TTC549 (cell line): Measurements from ENCODE around the gene ANKRD33B.

Source experiments
- FAIRE-seq: peaks from 2 replicates; lab custom pipeline; 2012; peaks lifted over from hg19 to GRCh38; lab: Jason Lieb, UNC

ANKRD33B gene

DNA sequence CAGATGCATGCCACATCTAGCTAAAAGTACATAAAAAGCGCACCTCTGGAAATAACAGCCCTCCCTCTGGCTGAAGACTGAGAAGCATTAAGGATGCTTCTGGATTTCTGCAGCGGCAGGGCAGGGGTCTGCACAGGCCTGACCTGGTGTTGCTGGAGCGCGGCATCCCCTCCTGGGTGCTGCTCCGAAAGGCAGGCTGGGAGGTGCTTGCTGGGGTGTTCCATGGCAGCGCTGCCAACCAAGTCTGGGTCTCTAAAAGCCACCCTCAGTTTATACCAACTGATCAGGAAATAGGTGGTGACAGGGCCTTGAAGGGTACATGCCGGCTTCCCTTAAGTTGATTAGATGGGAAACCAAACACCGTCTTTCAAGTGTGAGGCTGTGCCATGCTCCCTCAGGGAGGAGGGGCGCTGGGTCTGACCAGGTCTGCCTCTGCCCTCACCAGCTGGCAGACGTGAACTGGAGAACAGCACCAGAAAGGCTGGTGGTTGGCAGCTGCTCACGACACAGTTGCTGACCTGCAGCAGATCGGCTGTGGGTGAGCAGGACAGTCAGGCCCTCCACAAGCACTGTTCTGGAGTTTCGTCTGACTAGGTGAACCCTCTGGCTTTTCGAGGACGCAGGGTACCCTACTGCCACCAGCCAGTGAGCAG is 115.6 kb downstream of the ANKRD33B start:
- FAIRE-seq = no peak

DNA sequence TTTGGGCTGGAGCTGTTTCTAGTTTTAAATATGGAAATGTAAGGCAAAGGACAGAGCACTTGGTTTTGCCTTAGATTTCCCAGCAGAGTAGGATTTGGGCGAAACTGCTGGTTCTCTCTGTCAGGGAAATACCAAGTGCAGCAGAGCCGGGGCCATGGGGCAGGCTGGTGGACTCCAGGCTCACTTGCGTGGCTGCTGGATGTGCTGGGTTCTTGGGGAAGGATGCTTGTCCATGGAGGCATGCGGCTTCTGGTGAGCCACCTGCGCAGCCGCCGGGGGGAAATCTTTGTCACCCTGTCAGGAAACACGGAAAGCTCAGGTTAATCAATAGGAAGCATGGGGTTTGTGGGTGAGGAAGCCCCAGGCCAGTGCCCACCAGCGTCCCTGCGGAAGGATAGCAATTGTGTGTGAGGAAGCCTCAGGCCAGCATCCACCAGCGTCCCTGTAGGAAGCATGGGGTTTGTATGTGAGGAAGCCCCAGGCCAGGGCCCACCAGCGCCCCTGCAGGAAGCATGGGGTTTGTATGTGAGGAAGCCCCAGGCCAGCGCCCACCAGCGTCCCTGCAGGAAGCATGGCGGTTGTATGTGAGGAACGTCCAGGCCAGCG is 117.1 kb downstream of the ANKRD33B start:
- no peak for FAIRE-seq

DNA sequence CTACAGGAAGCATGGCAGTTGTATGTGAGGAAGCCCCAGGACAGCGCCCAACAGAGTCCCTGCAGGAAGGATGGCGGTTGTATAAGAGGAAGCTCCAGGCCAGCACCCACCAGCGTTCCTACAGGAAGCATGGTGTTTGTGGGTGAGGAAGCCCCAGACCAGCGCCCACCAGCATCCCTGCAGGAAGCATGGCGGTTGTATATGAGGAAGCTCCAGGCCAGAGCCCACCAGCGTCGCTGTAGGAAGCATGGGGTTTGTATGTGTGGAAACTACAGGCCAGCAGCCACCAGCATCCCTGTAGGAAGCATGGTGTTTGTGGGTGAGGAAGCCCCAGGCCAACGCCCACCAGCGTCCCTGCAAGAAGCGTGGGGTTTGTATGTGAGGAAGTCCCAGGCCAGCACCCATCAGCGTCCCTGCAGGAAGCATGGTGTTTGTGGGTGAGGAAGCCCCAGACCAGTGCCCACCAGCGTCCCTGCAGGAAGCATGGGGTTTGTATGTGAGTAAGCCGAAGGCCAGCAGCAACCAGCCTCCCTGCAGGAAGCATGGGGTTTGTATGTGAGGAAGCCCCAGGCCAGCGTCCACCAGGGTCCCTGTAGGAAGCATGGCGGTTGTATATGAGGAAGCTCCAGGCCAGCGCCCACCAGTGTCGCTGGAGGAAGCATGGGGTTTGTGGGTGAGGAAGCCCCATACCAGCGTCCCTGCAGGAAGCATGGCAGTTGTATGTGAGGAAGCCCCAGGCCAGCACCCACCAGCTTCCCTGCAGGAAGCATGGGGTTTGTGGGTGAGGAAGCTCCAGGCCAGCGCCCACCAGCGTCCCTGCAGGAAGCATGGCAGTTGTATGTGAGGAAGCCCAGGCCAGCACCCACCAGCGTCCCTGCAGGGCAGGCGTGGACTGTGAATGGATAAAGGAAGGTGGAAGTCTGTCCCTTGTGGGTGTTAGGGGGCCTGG is 118.1 kb downstream of the ANKRD33B start:
- no peak for FAIRE-seq

DNA sequence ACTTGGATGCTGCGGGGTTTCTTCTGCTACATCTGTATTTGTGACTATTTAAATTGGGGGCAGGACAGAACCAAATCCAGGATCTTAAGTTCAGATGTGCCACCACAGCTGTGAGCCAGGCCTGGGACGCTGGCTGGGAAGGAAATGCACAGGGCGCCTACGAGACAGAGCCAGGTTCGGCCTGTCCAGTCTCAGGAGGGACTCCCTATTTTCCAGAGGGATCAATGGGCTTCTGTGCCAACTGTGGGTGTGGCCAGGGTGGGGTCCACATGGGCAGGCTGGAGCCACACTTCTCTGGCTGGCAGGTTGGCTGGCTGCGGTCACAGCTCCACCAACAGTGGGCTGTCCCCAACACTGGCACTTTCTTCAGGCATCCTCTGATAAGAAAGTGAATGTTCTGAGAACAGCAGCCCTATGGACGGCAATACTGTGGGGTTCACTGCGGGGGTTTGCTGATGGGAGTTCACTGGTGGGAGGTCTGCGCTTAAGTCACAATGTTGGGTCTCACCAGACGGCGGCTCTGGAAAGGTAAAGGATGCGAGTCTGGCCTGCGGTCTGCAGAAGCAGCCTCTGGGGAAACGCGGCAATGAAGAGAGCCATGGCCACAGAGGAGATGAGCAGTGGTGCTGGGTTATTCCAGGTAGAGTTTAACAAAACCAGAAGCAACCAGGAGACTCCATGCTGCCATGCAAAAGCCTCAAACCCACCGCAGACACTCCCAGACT is 119.1 kb downstream of the ANKRD33B start:
- no peak for FAIRE-seq

DNA sequence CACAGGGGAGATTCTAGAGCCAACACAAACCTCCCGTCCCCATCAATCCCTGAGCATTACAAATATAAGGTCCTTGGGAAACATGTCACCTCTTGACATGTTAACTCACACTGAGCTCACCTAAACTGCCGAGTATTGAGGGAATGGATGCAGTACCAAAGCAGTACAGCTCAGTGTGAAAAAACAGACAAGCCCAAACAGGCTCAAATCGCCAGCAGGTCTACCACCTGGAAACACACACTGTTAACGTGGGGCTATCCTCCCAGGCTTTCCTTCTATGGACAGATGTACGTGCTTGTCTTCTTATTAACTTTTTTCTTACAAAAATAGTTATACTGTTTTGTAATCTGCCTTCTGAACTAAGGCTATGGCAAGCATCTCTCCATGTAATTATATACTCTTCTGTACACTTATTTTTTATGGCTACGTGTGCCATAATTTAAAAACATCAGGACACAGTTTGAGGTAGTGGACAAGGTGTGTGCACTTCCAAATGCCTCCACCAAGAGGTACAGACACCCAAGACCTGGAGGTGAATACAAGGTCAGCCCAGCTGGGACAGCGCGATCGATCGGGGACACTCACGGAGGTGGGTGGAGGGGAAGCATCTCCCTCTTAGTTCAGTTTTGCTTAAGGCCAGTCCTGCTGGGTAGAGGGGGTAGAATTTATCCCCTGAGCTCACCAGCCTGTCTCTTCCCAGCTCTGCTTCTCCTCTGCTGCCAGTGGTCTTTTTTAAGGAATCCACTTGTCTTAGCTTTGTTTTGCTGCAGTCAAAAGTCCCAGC is 120.6 kb downstream of the ANKRD33B start:
- no peak for FAIRE-seq

DNA sequence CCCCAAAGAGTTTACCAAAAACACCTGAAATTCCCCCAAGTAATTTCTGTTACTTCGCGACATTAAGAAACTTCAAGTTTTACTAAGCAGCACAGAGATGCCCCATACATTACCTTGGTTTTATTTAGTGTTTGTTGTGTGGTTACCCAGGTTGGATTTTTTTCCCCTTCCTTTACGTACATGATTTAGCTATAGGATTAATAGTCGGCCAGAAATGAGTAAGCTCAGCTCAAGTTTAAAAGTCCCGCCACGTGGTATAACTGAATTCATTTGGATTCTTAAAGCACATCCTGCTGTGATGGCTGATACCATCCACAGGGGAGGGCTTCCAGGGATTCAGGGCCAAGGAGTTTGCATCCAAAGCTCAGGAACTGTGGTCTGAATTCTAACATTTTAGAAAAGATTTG is 121.2 kb downstream of the ANKRD33B start:
- FAIRE-seq = no peak

DNA sequence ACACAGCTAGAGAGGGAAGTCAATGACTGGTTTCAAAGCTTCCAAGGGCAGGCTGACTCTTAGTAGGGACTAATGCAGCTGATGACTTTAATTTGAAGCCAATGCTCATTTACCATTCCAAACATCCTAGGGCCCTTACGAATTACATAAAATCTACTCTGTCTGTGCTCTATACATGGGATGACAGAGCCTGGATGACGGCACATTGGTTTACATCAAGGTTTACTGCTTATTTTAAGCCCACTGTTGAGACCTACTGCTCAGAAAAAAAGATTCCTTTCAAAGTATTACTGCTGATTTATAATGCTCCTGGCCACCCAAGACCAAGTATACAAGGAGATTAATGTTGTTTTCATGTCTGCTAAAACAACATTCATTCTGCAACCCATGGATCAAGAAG is 123.0 kb downstream of the ANKRD33B start:
- no peak for FAIRE-seq

DNA sequence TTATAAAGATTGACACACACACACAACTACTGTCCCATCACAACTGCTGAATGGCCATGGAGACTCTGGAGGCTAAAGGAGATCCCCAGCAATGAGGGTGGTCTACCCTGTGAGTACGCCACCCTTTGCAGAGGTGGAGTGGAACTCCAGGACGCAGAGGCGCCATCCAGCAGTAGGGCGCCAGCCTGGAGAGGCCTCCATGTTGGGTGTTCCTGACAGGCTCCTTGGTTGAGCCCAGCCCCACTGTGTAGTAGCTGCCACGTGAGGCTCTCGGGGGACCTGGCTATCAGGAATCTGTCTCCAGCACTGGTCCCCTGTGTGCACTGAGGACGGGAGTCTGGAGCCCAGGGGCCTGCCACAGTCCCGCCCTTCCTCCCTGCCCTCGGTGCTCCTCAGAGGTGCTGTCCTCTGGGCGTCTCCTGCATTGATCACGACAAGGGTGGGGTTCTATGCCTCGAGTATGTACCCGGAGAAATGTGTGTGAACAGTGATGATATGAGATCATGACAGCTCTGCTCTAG is 124.8 kb downstream of the ANKRD33B start:
- no peak for FAIRE-seq

DNA sequence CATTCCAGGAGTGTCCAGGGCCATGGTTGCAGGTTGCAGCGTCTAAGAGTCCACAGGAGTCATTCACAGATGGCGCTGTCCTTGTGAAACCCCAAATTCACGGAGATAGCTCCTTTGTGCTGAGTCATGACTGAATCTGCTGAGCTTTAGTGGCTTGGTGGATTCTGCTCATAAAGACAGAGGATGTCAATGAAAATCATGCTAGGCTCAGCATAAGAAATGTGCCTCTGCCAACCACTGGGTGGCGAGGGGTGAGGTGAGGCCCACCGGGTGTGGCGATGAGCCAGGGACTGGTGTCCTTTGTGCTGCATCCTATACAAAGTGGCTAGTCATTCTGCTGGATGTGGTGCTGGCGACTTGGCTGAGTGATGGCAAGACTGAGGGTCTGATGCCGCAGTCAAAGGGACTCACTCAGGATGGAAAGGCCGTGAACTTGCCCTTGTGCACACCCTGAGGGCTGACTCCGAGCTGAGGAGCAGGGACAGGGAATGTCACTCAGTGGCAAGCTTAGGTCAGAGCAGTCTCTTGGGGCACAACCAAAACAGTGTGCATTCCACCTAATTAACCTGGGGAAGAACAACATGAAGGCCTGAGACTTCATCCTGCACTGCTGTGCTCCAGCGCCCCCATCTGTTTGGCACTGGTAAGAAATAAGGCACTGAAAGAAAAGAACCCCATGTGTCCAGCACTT is 125.7 kb downstream of the ANKRD33B start:
- FAIRE-seq = no peak

DNA sequence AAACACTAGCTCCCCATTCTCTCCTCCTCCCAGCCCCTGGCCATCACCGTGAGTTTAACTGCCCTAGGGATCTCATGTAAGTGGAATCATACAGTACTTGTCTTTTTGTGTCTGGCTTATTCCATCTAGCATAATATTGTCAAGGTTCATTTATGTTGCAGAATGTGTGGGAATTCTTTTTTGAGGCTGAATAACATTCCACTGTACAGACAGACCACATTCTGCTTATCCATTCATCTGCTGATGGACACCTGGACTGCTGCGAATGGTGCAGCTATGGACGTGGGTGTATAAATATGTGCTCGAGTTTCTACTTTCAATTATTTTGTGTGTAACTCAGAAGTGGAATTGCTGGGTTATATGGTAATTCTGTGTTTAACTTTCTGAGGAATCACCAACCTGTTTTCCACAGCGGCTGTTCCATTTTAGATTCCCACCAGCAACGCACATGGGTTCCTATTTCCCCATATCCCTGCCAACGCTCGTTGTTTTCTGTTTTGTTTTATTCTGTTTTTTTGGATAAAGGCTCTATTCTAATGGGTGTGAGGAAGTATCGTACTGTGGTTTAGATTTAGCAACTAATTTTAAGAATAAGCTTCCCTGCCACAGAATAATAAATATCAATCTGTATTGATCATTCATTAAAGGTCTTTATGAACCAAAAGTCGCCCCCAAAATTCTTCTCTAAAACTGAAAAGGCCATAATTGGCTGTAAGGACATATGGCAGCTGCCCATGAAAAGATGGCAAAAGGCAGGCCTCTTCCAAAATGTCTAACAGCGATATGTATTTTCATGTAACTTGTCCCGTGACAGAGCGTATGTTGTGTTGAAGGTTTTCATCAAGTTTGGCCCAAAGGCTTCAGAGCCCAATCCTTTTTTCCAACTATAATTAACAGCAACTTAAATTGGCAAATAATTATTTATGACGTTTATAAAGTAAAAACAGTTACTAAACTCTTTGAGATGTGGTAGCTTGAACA is 126.9 kb downstream of the ANKRD33B start:
- no peak for FAIRE-seq

DNA sequence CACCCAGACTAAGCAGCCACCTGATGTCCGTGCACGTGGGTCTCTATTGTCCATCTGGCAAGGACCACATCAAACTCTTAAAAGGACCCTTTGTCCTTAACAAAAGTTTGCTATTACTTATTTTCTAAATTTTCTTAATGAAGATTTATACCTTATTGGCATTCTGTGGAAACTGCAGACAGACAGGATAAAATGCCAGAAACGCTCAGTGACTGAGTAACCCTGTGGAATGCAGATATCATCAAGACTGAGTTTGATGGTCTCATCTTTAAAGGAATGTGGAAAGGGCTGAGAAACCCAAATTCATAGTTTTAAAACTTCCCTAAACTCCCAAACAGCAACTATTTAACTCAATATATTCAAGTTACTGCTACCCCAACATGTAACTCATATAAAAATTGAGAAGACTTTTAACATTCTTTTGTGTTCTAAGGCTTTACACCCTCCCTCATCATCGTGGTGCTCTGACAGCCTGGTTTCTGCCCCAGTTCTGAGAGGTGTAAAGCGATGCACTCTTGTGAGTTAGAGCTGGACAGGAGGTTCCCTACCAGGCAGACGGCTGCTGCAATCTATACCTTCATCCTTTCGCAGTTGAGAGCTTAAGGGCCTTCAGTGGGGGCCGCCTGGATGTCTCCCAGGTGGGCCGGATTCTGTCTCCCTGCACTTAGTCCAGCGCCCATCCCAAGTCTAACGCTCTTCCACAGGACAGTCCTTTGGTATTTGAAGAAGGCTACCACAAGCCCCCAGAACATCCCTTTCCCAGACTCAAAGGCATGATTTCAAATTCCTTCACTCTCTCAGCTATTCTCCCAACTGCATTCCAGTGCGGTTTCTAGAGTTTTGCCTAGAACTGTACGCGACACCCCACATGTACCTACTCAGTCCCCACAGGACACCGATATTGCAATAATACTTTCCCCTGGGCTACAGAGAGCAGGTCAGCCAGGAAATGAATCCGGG is 128.2 kb downstream of the ANKRD33B start:
- no peak for FAIRE-seq

DNA sequence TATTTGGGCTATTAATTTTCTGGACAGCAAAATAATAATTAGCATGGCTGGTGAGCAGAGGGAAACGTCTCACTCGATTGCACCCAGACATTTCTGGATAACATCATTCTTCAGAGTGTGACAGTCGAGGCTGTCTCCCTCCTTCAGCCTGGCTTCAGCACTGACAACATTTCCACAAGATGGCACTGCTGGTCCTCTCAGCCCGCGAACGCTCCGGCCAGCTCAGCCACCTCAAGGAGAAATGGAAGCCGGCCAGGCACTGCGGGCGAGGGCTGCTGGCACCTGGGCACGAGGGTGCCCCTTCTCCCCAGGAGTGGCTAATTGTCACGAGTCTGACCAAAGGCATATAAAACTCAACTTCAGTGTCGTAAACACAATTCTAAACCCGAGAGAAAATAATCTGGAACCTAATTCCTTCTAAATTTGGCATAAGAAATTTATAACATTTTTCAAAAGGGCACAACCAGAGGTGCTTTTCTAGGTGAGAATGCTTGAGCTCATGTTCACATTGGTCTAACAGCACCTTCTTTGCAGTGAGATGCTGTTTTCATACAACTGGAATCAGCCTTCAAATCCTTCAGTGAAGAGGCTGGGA is 131.3 kb downstream of the ANKRD33B start:
- FAIRE-seq = no peak

DNA sequence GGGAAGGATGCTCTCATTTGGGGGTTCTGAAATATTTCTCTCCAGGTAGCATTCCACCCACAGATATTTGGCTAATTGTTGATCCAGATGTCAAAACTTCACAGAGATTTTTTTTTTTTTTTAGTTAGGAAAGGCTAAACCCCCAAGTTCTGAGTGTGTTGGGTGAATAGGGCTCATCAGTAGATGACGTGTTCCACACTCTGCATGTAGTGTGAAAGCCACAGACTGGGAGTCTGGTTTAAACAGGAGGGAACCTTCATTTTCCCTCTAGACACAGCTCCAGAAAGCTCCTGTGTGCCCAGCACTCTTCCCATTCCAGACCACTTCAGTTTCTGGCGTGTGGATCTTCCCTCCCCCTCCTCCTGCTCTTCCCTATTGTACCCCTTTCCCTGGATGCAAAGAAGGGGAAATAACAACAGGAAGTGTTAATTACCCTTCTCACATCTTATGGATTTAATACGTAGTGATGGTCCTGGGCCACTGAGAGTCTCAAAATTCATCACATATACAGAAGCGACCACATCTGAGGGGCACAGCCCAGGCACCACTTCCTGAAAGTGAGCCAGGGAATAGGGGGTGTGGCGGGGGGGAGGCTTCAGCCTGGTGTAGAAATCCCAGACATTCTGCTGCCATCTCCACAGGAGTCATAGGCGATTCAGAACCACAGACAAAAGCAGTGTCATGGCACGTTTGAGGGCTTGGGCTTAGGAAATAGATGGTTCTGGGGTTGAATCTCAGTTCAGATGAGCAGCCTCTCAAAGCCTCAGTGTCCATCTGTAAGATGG is 132.1 kb downstream of the ANKRD33B start:
- no peak for FAIRE-seq

DNA sequence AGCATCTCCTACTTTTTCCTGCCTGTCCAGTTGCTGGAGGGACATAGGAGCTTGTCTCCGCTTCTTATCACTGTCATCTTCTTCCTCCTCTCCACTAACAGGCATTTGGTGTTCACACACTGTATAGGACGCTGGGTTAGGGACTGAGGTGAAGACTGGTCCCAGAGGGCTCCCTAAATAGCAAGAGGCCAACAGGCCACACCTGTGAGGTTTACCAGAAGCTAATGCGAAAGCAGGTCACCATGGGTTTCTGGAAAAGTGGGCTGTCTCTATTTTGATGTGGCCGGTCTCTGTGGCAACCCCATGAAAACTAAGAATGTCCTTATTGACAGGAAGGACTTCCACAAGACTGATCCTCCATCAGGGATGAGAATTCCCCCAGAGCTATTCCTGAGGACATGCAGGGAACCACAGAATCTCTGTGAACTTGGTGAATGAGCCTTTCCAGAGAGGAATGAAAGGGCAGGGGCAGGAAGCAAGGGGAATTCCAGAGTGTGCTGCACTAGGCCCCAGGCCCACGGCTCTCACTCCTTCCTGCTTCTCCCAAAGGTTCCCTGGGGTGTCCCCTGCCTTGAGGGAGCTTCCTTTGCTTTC is 135.5 kb downstream of the ANKRD33B start:
- no peak for FAIRE-seq

DNA sequence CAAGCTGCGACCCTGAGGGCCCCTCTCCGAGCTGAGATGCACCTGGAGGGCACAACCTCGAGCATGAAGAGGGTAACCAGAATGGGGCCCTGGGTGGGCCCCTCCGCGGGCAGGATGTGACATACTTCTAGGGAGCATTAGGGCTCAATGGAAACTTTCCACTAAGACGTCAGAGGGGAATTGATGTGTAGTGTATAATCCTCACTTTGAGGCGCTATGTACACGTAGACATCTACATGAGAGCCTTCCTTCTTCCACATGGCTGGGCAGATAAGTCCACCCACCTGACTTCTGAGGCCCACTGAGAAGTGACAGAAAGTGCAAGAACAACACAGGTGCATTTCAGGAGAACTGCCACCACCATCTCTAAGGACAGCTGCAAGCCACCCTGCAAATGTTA is 136.1 kb downstream of the ANKRD33B start:
- FAIRE-seq = no peak

DNA sequence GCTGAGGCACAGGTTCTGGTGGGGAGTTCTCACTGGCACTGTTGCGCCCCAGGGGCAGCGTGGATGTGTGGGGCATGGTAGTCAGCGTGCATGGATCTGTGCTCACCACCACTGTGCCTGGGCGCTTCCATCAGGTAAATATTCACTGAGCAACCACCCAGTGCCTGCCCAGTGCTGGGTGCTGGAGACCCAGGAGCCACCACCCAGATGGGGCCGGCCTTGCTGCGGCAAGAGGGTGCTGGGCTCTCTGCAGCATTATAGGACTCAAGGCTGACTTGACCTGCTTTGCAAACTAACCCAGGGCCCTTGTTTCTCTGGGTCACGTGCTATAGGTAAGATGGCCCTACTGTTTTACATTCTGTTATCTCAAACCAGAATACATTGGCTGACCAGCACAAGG is 136.6 kb downstream of the ANKRD33B start:
- no peak for FAIRE-seq

DNA sequence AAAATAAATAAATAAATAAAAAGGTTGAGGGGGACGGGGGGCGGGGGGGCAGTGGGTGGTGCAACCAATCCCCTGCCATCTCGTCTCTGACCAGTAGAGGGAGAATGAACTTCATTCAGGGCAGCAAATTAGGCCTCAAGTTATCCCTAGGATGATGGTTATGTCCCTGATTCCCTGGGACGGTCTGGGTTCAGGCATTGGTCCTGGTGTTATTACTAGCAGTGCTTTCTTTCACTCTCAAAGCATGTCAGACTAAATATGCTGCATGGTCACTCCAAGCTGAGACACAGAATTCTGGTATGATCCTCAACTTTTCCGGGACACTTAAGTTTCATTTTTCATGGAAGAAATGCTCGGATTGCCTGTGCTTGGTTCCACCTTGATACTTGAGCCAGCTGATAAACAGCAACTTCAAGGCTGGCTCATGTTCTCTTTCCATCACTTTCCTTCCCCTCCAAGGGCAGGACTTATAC is 137.7 kb downstream of the ANKRD33B start:
- no peak for FAIRE-seq
